Fibroblast of skin of left biceps (primary cell): Measurements from ENCODE around the gene KRT32.
"Not testable (repeated sequence)": the region's sequence is repeated elsewhere in the genome, so short reads cannot be mapped to it uniquely, and the experiment has no call there.

Experiments used
- DNase-seq, 2 experiments: peaks; one replicate each; pipeline ENCODE4 v3.0.0-alpha.2; 2013; ENCODE audit warnings: low read depth in 2 of 2

KRT32 gene

GRCh38 chr17:41464173-41464572 is 3.0 kb downstream of the KRT32 start:
- no peak for DNase-seq

- DNase-seq, result no peak
Observed at GRCh38 chr17:41463746-41464145, 3.4 kb downstream of the KRT32 start.

GRCh38 chr17:41462705-41463104 is 4.5 kb downstream of the KRT32 start:
- DNase-seq, result no peak

- no peak for DNase-seq
Observed at GRCh38 chr17:41457676-41458075, 9.5 kb downstream of the KRT32 start.

- no peak for DNase-seq
Observed at GRCh38 chr17:41456204-41456603, 11.0 kb downstream of the KRT32 start.

- DNase-seq, result no peak
Observed at GRCh38 chr17:41455236-41455635, 11.9 kb downstream of the KRT32 start.

GRCh38 chr17:41453066-41453465 is 14.1 kb downstream of the KRT32 start:
- DNase-seq, result no peak

- DNase-seq, result no peak
Observed at GRCh38 chr17:41452281-41452680, 14.9 kb downstream of the KRT32 start.

- DNase-seq, result peak; percentile 12 to 17
Observed at GRCh38 chr17:41451154-41451728, 15.9 kb downstream of the KRT32 start.

GRCh38 chr17:41449008-41449407 is 18.2 kb downstream of the KRT32 start:
- DNase-seq, result no peak

GRCh38 chr17:41448506-41448905 is 18.7 kb downstream of the KRT32 start:
- DNase-seq, result no peak

- peak; percentile 12 to 31 for DNase-seq
Observed at GRCh38 chr17:41446806-41447205, 20.4 kb downstream of the KRT32 start.

- no peak for DNase-seq
Observed at GRCh38 chr17:41444640-41445039, 22.5 kb downstream of the KRT32 start.

GRCh38 chr17:41444186-41444585 is 23.0 kb downstream of the KRT32 start:
- DNase-seq, result no peak

- DNase-seq, result no peak
Observed at GRCh38 chr17:41442739-41443138, 24.4 kb downstream of the KRT32 start.

- no peak for DNase-seq
Observed at GRCh38 chr17:41440531-41441033, 26.6 kb downstream of the KRT32 start, which contains the start of gene KRT38. KRT38 (minus strand) TSS chr17:41440983; CDS start chr17:41440921, 62 bp downstream.

- DNase-seq, result no peak
Observed at GRCh38 chr17:41439375-41439774, 27.8 kb downstream of the KRT32 start.

GRCh38 chr17:41437769-41438168 is 29.4 kb downstream of the KRT32 start:
- DNase-seq, result no peak

- no peak for DNase-seq
Observed at GRCh38 chr17:41437254-41437653, 29.9 kb downstream of the KRT32 start.

- no peak for DNase-seq
Observed at GRCh38 chr17:41434415-41434814, 32.8 kb downstream of the KRT32 start.

- no peak for DNase-seq
Observed at GRCh38 chr17:41434005-41434404, 33.2 kb downstream of the KRT32 start.

GRCh38 chr17:41433586-41433985 is 33.6 kb downstream of the KRT32 start:
- DNase-seq, result no peak

GRCh38 chr17:41430376-41430775 is 36.8 kb downstream of the KRT32 start:
- not testable (repeated sequence) for DNase-seq

- no peak for DNase-seq
Observed at GRCh38 chr17:41429667-41430066, 37.5 kb downstream of the KRT32 start.
